Activated CD4-positive, alpha-beta T cell treated with anti-CD3 and anti-CD28 coated beads for 36 hours (primary cell): ENCODE results near the gene LIX1L. TPM values are rescaled to one million over a fixed set of nuclear protein-coding genes. Genes with fewer than 3 reads are reported as not detected.

Experiments used
- ATAC-seq: fragments of 200-7000 bp; cut with Tn5 transposase; one replicate; pipeline ENCODE4 v1.10.0; 2021; ENCODE audit warnings: mild to moderate bottlenecking, moderate library complexity
- CTCF ChIA-PET: fragments of 350-600 bp; sonication (Branson Sonifier 250); formaldehyde crosslinking; loops from one replicate; lab custom pipeline; 2021; ENCODE audit warnings: antibody characterized with exemption; lab: Charles Lee
- POLR2A ChIA-PET: fragments of 350-600 bp; sonication (Branson Sonifier 250); formaldehyde crosslinking; loops from one replicate; lab custom pipeline; 2021; ENCODE audit warnings: antibody characterized with exemption, inconsistent platforms; lab: Charles Lee
- DNase-seq: peaks from one replicate; pipeline ENCODE4 v3.0.0-alpha.2; 2020
- H3K27ac Mint-ChIP-seq: one replicate; pipeline ENCODE4 v1.8.0; 2021; ENCODE audit warnings: mixed read lengths
- H3K27me3 Mint-ChIP-seq: one replicate; pipeline ENCODE4 v1.8.0; 2021; ENCODE audit warnings: mixed read lengths
- H3K36me3 Mint-ChIP-seq: one replicate; pipeline ENCODE4 v1.8.0; 2021; ENCODE audit warnings: low read depth, mixed read lengths
- H3K4me1 Mint-ChIP-seq: one replicate; pipeline ENCODE4 v1.8.0; 2021; ENCODE audit warnings: mixed read lengths
- H3K4me3 Mint-ChIP-seq: one replicate; pipeline ENCODE4 v1.8.0; 2021; ENCODE audit warnings: mild to moderate bottlenecking, moderate library complexity, mixed read lengths
- H3K9me3 Mint-ChIP-seq: one replicate; pipeline ENCODE4 v1.8.0; 2021; ENCODE audit warnings: low read depth, mixed read lengths
- intact Hi-C, 2 experiments: fragments of 100-400 bp; cut with DNase I in 1 of 2; cut with micrococcal nuclease in 1 of 2; formaldehyde crosslinking; loops; one replicate each; pipeline versions ENCODE4 v1.14.2 to v1.15.1; 2022 to 2024; cut with DNase I, micrococcal nuclease
- total RNA-seq, 2 experiments: library from RNA; stranded (reverse); gene quantifications; one replicate each; pipeline ENCODE4 v1.2.3, GENCODE V29; 2021

Gene LIX1L
- total RNA-seq, 2 experiments from 2014 or later = 44.9 to 49.4 TPM

DNA sequence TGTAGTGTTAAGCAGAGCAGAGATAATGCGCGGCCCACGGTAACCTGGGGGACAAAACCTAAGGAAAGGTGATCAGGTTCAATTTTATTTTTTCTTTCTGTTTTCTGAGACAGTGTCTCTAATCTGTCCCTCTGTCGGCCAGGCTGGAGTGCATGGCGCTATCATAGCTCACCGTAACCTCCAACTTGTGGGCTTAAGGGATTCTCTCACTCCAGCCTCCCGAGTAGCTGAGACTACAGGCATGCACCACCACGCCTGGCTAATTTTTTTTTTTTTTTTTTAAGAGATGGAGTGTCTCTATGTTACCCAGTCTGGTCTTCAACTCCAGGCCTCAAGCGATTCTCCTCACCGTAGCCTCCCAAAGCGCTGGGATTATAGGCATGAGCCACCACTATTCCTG lies 71.4 kb downstream of the LIX1L start:
- DNase-seq (no peak), ATAC-seq (peak; percentile 1)
- Mint-ChIP-seq H3K36me3 (no peaks in the 10 kb centered on the region), H3K4me1 (peaks cover 14% of the 10 kb centered on the region), H3K27me3 (peaks cover 17% of the 10 kb centered on the region), H3K27ac (no peak overlapping the region), H3K4me3 (peak overlapping the region; percentile 72), H3K9me3 (no peaks in the 10 kb centered on the region)
- ChIA-PET POLR2A (interaction anchor here (2.3 kb wide), 1 partner anchor 27 kb away, joined by 8 read pairs; the partner anchor contains the start of gene PIAS3), CTCF (interaction anchor here (1.1 to 4.1 kb wide), 3 partner anchors 14 to 42 kb away, joined by 4 to 30 read pairs (median 5); partner anchors contain the start of gene NUDT17)
- intact Hi-C loops = loop anchor here in 1 of 2 experiments (2.0 kb wide), 2 partner anchors 24 to 78 kb away; partner anchors contain the start of genes ANKRD34A, ITGA10 and POLR3GL

DNA sequence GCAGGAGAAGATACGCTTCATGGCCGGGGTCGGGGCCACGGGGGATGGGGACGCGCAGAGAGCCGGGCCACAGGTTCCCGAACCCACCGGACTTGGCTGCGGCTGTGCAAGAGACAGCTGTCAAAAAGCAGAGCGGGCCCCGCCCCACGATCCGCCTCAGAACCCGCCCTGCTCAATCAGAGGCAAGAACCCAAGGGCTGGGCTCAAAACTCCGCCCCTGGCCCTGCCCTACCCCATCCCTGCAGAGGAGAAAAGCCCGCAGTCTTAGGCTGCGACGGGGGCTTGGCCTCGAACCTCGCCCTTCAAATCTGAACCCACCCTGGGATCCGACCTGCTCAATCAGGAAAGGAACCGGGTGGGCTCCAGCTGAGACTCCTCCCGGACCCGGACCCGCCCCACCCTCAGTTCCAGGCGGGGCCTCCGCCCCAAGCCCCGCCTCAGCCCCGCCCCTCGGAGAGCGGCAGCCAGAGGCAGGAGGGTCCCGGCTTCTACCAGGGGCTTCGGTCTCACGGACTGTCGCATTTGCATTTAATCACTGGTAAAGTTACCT lies 72.0 kb downstream of the LIX1L start, which contains the start of gene ANKRD35:
Gene ANKRD35, minus strand, starts transcription at position 129 of the 550 bp plus-strand sequence. Its CDS starts 108 bp downstream, at position 21.
- H3K27ac Mint-ChIP-seq = no peak within 1 kb of the TSS
- H3K36me3 Mint-ChIP-seq = no peaks in the 10 kb centered on the region
- DNase-seq = peak; percentile 92
- peaks cover 17% of the 10 kb centered on the region for H3K27me3 Mint-ChIP-seq
- ChIA-PET POLR2A (interaction anchor here (1.0 to 2.3 kb wide), 3 partner anchors 13 to 72 kb away, joined by 3 to 8 read pairs (median 4); partner anchors contain the start of genes LIX1L and PIAS3), CTCF (interaction anchor here (0.7 to 4.1 kb wide), 7 partner anchors 14 to 136 kb away, joined by 3 to 30 read pairs (median 4); partner anchors contain the start of genes HJV, NUDT17 and PIAS3)
- peak within 1 kb of the TSS; percentile 72 for H3K4me3 Mint-ChIP-seq
- intact Hi-C loops = loop anchor here (1.0 to 2.0 kb wide), 9 partner anchors 13 to 111 kb away; partner anchors contain the start of genes PIAS3 (in 2 of the 2), ANKRD34A (in 1 of the 2), ITGA10 (in 1 of the 2) and NUDT17 (in 1 of the 2)
- H3K9me3 Mint-ChIP-seq = no peaks in the 10 kb centered on the region
- peak; percentile 100 for ATAC-seq
- peaks cover 14% of the 10 kb centered on the region for H3K4me1 Mint-ChIP-seq

DNA sequence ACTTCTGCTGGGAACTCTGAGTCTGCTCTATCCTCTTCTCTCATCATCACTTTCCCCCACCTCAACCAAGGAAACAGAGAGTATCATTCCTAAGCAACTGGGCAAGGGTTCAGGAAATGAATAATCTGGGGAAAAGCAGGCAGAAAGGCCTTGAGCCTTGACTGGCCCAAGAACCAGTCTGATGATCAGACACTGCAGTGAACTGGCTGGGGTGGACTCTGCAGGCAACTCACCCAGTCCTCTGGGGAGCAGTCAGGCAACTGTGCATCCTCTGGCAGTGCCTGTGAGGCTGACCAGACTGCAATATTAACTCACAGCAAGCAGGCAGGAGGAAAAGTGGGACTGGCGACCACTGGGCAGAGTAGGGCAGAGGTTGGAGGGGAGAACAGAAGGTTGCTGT lies 73.1 kb downstream of the LIX1L start:
- CTCF ChIA-PET = interaction anchor here (1.1 to 4.1 kb wide), 4 partner anchors 12 to 148 kb away, joined by 3 to 30 read pairs (median 4); partner anchors contain the start of gene NUDT17
- H3K4me1 Mint-ChIP-seq = peaks cover 14% of the 10 kb centered on the region
- no peaks in the 10 kb centered on the region for H3K9me3 Mint-ChIP-seq
- H3K27me3 Mint-ChIP-seq = peaks cover 17% of the 10 kb centered on the region
- POLR2A ChIA-PET = interaction anchor here (1.3 to 2.3 kb wide), 2 partner anchors 26 to 73 kb away, joined by 4 to 8 read pairs; partner anchors contain the start of genes LIX1L and PIAS3
- ATAC-seq (no peak), DNase-seq (no peak)
- no peak overlapping the region for H3K27ac Mint-ChIP-seq
- intact Hi-C loops = loop anchor here (1.0 to 2.0 kb wide), 7 partner anchors 14 to 113 kb away; partner anchors contain the start of genes PIAS3 (in 2 of the 2), NUDT17 (in 1 of the 2), PEX11B (in 1 of the 2) and RBM8A (in 1 of the 2)
- H3K36me3 Mint-ChIP-seq = no peaks in the 10 kb centered on the region
- peak overlapping the region; percentile 72 for H3K4me3 Mint-ChIP-seq

Other genes with a start within 250 kb of the LIX1L start
- under 1 TPM in 1 of 2 experiments, not detected in 1; 0.12 TPM for gene CD160, start 238.5 kb downstream of the LIX1L start, total RNA-seq
- gene RNF115, start 133.9 kb downstream of the LIX1L start, total RNA-seq = 10 to 100 TPM; 11.8 to 13.9 TPM
- 10 to 100 TPM; 34.2 to 42.6 TPM for gene POLR3C, start 133.8 kb downstream of the LIX1L start, total RNA-seq
- gene NUDT17, start 112.4 kb downstream of the LIX1L start, total RNA-seq = 1 to 10 TPM; 3.7 to 4.0 TPM
- gene PIAS3, start 98.9 kb downstream of the LIX1L start, total RNA-seq = 10 to 100 TPM; 20.0 to 22.0 TPM
- gene ANKRD35, start 72.2 kb downstream of the LIX1L start, total RNA-seq = under 1 TPM; 0.30 to 0.55 TPM
- gene ITGA10, start 48.0 kb downstream of the LIX1L start, total RNA-seq = 1 to 10 TPM in 1 of 2 experiments, under 1 TPM in 1; 0.86 to 1.0 TPM
- 10 to 100 TPM; 22.6 to 26.4 TPM for gene PEX11B, start 39.3 kb downstream of the LIX1L start, total RNA-seq
- 100 to 1,000 TPM; 293 to 330 TPM for gene RBM8A, start 30.5 kb downstream of the LIX1L start, total RNA-seq
- 1 to 10 TPM; 5.8 to 6.1 TPM for gene ANKRD34A, start 6.6 kb upstream of the LIX1L start, total RNA-seq
- 10 to 100 TPM; 19.3 to 22.4 TPM for gene POLR3GL, start 6.7 kb upstream of the LIX1L start, total RNA-seq
- gene TXNIP, start 38.6 kb upstream of the LIX1L start, total RNA-seq = 100 to 1,000 TPM; 112 TPM
- not detected for gene HJV, start 63.7 kb upstream of the LIX1L start, total RNA-seq
- 1 to 10 TPM; 1.4 to 1.7 TPM for gene NBPF10, start 186.8 kb upstream of the LIX1L start, total RNA-seq